Suprapubic skin (tissue), 4 donors: Measurements from ENCODE around the gene DROSHA.

Experiments used
- CTCF ChIP-seq, 2 donors: fragments of 200-600 bp in 1 of 2; fragments of 450-650 bp in 1 of 2; sonication (generic) in 1 of 2; IDR thresholded peaks; one replicate each; pipeline ENCODE4 v1.5.1; 2016 to 2019; ENCODE audit warnings: antibody characterized with exemption in 2 of 2, mild to moderate bottlenecking in 1 of 2, moderate library complexity in 1 of 2
- EP300 ChIP-seq: sonication (generic); formaldehyde crosslinking; IDR thresholded peaks from one replicate; pipeline ENCODE4 v1.6.1; 2017; ENCODE audit warnings: antibody characterized with exemption
- POLR2A ChIP-seq, 2 donors: fragments of 450-650 bp; IDR thresholded peaks; one replicate each; pipeline ENCODE4 v1.6.1; 2017; ENCODE audit warnings: antibody characterized with exemption in 2 of 2, mild to moderate bottlenecking in 2 of 2, moderate library complexity in 2 of 2
- POLR2AphosphoS5 ChIP-seq, 3 donors: sonication (generic); formaldehyde crosslinking; IDR thresholded peaks; one replicate each; pipeline ENCODE4 v1.6.1; 2017; ENCODE audit warnings: antibody characterized with exemption in 3 of 3

- no peak for TF ChIP-seq POLR2A (IDR thresholded peaks at IDR 0.05)
- no peak for TF ChIP-seq CTCF (IDR thresholded peaks at IDR 0.05)
- TF ChIP-seq EP300: no peak
- no peak for TF ChIP-seq POLR2AphosphoS5 (IDR thresholded peaks at IDR 0.05)
Observed at GRCh38 chr5:31443572-31443971, 88.3 kb downstream of the DROSHA start.
